HG03520 (cell line): ENCODE results near the gene COX6B2.

Source experiments
- ATAC-seq: cut with Tn5 transposase; IDR thresholded peaks from one replicate; pipeline ENCODE4 v1.9.1; 2021; ENCODE audit warnings: mild to moderate bottlenecking, moderate library complexity; ENCODE audit not compliant: unreplicated experiment

The COX6B2 gene

DNA sequence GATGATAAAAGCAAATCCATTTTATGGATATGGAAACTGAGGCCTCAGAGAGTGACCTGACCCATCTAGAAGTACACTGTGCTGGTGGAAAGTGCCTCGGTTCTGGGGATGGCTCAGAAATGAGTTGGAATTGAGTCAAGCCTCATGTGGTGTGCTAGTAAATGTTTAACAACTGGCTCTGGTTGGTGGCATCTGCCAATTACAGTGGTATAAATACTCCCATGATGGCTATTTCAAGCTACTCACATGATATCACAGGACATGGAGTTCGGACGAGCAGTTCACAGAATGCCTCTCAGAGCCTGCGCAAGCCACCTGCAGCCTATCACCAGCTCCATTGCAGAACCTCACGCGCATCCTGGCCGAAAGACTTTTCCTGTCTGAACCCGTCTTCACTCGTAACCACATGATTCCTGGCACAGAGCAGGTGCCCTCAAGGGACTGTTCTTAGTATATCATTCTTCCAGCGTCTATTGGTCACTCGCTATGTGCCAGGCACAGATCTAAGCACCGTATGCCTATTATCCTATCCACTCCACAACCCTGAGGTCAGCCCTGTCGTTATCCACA lies 38.5 kb downstream of the COX6B2 start:
- ATAC-seq: no peak

DNA sequence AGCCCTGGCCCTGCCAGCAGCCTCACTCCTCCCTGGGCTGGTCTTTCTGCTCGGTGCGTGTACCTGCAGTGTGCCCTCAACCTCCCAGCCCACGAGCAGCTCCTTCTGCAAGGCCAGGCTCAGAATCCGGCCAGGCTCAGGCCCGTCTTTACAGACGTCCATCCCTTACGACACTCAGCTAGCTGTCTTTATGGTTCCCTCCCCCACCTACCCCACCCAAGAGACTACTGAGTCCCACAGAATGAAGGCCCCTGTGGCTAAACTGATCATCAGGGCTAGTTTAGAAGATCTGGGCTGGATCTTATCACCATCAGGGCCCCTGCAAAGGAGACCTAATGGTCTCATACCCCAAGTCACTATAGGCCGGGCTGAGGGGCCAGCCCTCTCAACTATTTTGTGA lies 40.1 kb downstream of the COX6B2 start:
- ATAC-seq: no peak

DNA sequence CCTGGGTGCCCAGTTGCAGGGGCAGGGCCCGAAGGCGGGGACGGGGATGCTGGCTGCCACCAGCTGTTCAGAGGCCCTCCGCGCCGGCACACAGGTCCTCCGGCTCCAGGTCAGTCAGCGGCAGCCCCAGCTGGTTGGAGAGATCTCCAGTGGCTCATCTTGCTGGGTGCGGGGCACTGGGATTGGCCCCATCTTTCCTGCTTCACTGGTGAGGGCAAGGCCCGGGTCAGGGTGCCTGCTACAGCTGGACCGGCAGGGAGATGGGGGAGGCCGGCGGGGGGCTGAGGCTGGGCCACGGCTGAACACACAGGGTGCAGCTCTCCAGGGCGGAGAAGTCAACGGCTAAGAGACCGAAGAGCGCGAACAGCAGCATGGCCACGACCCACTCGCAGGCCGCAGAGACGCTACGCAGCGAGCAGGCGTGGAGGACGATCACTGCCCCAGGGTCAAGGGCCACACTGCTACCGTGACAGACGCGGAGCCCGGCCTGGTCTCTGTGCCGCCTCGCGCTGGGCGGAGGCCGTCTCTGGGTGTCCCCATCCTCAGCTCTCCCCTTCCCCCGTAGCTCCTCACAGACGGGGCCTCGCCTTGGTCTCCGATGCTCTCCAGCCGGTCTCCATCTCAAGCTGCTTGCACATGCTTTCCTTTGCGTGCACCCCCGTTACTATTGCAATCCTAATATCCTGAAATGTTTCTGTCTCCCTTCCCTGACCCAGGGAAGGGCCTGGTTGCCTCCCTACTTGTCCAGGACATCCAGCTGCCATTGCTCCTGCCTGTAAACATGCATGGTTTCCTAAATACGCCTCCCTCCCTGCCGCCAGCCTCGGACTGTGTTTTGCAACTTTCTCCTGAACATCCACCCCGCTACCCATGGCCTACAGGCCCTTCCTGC lies 41.7 kb downstream of the COX6B2 start:
- ATAC-seq: no peak

DNA sequence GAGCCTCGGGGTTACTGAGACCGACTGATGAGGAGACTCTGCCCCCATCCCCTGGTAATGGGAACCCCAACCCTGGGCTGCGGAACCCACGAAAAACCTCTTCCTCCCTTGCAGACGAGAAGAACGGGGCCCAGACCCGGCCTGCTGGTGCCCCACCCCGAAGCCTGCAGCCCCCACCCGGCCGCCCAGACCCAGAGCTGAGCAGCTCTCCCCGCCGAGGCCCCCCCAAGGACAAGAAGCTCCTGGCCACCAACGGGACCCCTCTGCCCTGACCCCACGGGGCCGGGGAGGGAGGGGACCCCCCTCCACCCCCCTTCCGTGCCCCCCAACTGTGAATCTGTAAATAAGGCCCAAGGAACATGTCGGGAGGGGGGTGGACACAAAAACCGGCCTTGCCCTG lies 42.7 kb downstream of the COX6B2 start:
- no peak for ATAC-seq

DNA sequence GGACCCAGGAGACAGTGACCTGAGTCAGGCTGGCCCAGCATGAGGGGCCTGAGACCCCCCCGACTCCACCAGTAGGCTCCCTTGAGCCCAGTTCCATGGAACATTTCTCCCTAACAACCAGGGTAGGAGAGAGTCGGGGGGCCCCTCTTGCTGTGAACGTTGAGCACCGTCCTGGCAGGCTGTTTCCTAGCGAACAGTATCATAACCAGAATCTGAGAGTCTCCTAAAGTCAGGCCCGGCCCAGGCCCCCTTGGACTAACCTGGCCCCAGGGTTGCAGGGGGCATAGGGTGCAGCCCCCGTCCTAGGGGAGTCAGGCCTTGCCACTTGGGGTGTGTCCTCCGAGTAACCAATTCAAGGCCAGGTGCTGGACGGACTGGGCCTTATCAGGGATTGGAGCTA lies 43.1 kb downstream of the COX6B2 start:
- no peak for ATAC-seq

DNA sequence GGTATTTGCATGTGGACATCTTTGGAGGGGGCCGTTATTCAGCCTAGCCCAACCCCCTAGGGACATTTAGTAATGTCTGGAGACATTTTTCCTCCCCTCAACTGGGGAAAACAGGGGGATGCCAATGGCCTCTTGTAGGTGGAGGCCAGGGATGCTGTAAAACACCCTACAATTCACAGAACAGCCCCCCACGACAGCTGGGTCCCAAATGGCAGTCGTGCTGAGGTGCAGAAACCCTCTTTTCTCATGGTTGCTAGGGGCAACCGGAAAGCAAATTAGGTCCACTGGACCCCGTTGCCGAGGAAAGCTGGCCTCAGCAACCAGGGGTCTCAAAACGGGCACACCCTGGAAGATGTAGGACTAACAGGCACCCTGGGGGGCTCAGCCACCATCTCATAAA lies 44.0 kb downstream of the COX6B2 start:
- ATAC-seq: no peak

DNA sequence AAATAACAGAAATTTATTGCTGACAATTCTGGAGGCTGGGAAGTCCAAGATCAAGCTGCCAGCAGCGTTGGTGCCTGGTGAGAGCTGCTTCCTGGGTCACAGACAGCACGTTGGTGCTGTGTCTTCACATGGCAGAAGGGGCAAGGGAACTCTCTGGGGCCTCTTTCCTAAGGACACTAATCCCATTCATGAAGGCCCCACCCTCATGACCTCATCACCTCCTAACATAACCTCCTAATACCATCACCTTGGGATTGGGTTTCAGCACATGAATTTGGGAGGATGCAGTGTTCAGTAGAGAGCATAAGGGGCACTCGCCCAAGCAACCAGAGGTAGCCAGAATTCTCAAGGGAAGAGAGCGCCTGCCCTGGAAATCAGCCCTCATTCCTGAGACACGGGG lies 45.1 kb downstream of the COX6B2 start:
- ATAC-seq: no peak

DNA sequence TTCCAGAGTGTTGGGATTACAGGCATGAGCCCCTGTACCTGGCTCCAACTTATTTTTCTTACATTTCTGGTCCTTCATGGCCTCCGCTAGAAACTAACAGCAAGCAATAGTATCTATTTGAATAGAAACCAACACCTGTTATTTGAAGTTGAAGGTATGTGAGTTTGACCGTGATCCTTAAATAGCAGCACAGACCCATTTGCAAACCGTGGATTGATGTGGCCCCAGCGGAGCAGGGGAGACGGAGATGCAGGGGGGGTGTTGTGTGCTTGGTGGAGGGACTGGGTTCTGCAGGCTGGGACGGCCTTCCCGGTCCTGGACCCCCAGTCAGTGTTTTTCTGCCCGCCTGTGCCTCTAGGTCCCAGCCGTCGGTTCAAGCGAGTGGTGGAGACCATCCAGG lies 46.2 kb downstream of the COX6B2 start:
- ATAC-seq: no peak

DNA sequence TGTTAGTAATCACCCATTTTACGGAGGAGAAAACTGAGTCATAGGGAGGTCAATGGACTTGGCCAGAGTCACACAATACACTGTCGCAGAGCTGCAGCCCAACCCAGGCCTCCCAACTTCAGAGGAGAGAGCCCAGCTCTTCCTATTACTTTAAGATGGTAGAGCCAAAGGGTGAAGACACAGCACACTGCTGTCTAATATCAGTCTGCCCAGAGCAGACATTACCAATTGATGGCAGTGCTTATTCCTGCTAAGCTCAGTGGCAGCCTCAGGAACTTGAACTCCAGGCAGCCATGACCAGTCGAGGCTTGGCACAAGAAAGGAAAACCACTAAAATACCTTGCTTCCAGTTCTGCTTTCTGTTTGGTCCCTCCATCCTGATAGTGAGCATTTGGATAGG lies 47.8 kb downstream of the COX6B2 start:
- no peak for ATAC-seq

DNA sequence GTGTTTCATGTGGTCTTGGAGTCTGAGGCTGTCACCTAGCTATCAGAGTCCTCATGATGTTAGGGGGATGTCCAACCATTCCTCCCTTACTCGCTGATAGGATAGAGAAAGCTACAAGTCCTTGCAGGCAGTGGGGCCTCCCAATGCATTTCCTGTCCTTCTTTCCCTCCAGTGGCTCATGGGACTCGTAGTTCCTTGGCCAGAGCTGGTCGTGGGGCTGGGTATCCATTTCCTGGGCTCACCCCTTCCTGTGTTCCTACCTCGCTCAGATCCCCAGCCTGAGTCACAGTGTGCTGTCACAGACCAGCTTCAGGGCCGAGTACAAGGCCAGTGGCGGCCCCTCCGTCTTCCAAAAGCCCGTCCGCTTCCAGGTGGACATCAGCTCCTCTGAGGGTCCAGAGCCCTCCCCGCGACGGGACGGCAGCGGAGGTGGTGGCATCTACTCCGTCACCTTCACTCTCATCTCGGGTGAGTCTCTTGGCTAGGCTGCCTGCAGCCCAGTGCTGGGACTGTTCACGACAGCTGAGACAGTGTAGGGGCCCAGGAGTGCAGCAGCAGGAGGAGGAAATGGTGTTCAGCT lies 48.4 kb downstream of the COX6B2 start:
- ATAC-seq: no peak

DNA sequence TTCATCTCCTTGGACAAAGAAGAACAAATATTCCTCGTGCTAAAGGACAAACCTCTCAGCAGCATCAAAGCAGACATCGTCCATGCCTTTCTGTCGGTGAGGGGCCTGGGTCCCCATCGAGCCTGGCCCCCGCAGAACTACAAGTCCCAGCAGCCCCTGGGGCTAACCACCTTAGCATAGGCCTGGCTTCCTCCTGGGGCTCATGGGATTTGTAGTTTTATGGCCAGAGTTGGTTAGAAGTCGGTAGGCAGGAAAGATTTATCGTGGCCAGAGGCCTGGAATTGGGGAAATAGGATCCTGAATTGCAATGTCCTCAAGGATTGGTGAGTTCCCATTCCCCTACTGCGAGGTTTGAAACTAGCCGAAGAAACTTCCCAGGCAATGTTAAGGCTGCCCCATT lies 49.0 kb downstream of the COX6B2 start:
- ATAC-seq: no peak

DNA sequence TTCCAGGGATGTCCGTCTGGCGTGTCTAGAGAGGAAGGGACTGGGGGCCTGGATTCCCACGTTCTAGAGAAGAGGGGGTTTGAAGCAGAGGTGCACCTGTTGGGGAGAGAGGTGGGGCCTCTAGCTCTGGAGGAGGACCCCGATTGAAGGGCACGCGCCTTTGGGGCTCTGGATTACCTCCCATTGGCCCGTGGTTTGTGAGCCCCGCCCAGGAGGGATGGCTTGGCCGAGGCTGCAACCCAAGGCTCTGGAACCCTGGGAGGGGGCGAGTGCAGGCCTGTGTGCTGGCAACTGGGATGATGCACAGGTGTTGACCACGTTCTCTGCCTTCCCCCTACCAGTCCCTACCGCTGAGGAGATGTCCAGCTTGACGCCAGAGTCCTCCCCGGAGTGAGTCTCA lies 49.5 kb downstream of the COX6B2 start:
- ATAC-seq: no peak

DNA sequence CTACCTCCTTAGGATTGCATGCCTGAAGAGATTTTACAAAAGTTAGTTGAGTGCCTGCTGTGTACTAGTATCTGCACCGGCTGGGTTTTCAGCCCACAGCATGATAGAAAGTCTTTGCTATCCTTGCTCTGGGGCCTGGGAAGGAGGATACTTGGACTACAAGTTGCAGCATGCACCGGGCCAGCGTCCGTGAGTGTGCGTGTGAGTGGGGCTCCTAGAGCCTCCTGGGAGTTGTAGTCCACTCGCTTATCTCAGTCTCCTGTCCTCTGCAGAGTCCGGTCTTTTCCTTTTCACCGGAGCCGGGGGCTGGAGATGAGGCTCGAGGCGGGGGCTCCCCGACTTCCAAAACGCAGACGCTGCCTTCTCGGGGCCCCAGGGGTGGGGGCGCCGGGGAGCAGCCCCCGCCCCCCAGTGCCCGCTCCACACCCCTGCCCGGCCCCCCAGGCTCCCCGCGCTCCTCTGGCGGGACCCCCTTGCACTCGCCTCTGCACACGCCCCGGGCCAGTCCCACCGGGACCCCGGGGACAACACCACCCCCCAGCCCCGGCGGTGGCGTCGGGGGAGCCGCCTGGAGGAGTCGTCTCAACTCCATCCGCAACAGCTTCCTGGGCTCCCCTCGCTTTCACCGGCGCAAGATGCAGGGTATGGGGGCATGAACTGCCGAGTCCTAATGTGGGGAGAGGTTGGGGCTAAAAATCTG lies 50.1 kb downstream of the COX6B2 start:
- ATAC-seq: no peak

DNA sequence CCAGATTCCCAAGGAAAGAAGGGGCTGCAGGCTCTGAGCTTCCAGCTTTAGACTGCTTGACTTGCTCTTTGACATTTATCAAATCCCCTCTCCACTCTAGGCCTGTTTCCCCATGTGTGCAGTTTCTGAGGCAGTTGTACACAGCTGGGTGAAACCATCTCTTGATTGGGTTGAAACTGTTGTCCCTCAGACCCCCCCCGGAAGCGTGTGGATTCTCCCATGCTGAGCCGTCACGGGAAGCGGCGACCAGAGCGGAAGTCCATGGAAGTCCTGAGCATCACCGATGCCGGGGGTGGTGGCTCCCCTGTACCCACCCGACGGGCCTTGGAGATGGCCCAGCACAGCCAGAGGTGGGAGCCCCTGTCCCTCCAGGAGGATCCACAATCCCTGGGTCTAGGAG lies 51.0 kb downstream of the COX6B2 start:
- no peak for ATAC-seq

DNA sequence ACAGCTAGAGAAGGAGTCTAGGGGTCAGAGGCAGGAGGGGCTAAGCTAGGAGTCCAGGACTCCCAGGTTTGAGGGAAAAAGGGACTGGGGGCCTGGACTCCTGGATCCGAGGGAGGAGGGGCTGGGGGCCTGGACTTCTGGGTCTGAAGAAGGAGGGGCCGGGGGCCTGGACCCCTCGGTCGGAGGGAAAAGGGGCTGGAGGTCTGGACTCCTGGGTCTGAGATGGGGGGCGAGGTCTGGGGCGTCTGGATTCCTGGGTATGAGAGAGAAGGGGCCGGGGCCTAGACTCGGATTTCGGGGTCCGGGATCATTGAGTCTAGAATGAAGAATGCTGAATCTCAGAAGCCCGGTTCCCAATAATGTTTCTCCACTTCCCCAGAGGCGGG lies 52.2 kb downstream of the COX6B2 start:
- no peak for ATAC-seq

DNA sequence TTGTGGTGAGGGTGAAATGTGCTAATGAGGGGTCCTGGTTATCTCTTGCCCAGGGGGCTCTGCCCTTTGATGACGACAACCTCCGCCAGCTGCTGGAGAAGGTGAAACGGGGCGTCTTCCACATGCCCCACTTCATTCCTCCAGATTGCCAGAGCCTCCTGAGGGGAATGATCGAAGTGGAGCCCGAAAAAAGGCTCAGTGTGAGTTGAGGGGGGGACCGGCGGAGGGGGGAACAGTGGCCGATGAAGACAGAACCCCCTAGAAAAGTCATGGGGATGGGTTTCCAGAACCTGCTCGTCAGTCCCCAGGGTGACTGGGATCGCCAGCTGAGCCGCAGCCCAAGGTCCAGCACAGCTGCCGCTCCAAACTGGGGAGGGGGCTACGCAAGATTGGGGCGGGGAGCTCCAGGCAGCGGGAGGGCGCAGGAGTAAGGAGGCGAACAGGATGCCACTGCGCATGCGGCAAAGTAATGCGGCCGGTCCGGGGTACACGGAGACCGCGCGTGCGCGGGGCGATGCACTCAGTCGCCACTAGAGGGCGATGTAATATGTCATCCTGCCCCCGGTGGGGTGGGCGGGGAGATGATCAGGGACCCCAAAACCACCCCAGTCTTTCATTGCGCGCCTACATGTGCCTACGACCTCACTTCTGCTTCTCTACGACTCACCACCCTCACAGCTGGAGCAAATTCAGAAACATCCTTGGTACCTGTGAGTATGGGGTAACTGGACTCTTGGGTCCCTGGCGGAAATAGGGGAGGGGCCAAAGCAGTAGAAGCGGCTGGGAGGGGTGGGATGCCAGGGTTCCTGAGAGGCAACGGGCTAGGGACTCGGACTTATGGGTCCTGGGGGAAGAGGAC lies 52.8 kb downstream of the COX6B2 start:
- peak; percentile 50 for ATAC-seq

DNA sequence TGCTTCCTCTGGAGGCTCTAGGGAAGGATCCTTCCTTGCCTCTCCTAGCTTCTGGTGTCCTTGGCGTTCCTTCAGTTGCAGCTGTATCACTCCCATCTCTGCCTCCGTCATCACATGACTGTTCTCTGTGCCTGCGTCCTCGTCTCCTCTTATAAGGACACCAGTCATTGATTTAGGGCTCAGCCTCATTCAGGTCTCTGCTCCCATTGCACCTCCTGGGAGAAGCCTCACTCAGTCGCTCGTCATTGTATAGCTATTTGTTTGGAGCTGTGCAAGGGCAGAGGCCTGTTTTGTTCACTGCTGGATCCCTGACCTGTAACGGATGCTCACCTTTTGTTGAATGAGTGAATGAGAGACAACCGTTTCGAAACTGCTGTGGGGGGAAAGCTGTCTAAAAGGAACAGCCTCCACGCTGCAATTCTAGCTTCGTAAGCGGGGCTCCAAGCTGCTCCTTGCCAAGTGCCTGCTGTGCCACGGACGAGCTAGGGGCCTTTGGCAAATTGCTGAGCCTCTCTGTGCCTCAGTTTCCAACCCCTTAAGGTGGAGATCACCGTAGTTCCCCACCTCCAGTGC lies 53.5 kb downstream of the COX6B2 start:
- ATAC-seq: no peak

DNA sequence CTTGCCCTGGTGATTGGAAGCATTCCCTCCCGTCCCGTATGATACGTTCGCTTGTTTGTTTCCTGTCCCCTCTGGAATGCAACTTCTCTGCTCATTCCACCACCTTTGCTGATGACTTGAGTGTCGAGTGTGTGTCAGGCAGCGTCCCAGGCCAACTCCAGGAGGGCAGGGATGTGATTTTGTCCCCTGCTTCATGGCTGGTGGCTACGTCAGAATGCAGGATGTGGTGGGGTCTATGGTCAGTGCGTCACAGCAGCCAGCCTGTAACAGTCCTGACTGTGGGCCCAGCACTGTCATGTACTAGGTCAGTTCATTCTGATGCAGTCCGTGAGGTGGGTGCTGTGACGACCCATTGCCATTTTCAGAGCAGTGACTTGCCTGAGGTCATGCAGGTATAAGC lies 54.5 kb downstream of the COX6B2 start:
- no peak for ATAC-seq
